Upper lobe of left lung (tissue), 4 donors: ENCODE measurements around the gene TRIM73.
"Not testable (repeated sequence)": the region's sequence is repeated elsewhere in the genome, so short reads cannot be mapped to it uniquely, and the experiment has no call there.

ENCODE experiments used
- EP300 ChIP-seq, 4 donors: sonication (generic); formaldehyde crosslinking; IDR thresholded peaks; one replicate each; pipeline ENCODE4 v1.5.1; 2017; ENCODE audit warnings: antibody characterized with exemption in 4 of 4, control low read depth in 2 of 4
- POLR2A ChIP-seq, 4 donors: fragments of 450-650 bp; IDR thresholded peaks; one replicate each; pipeline ENCODE4 v1.5.1; 2016 to 2017; ENCODE audit warnings: antibody characterized with exemption in 4 of 4, mild to moderate bottlenecking in 2 of 4
- POLR2AphosphoS5 ChIP-seq, 2 donors: sonication (generic); formaldehyde crosslinking; IDR thresholded peaks; one replicate each; pipeline ENCODE4 v1.5.1; 2017; ENCODE audit warnings: antibody characterized with exemption in 2 of 2

DNA sequence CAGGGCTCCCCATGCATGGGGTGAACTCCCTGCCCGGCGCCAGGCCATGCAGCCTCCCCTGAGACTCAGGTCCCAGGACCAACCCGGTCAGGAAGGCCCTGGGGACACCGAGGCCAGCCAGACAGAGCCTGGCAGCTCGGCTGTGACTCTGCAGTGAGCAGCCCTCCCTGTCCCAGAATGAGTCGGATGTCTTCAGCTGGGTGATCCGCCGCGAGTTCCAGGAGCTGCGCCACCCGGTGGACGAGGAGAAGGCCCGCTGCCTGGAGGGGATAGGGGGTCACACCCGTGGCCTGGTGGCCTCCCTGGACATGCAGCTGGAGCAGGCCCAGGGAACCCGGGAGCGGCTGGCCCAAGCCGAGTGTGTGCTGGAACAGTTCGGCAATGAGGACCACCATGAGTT, 9.2 kb downstream of the TRIM73 start:
- not testable (repeated sequence) for TF ChIP-seq POLR2A, EP300, POLR2AphosphoS5 (IDR thresholded peaks at IDR 0.05)
